Spinal cord (tissue), 10 donors: ENCODE data around the gene TFIP11. TPM values are rescaled to one million over a fixed set of nuclear protein-coding genes. Genes with fewer than 3 reads are reported as not detected.

ENCODE experiments used
- DNase-seq, 6 donors: peaks; one replicate each; pipeline versions ENCODE4 v3.0.0 to v3.0.0-alpha.2; 2013 to 2015; ENCODE audit warnings: low spot score in 6 of 6, low read depth in 4 of 6
- H3K27ac ChIP-seq: one replicate; pipeline ENCODE4 v1.5.1; 2013; ENCODE audit warnings: low read depth, low read length, control low read depth
- H3K27me3 ChIP-seq: one replicate; pipeline ENCODE4 v1.6.1; 2013; ENCODE audit warnings: low read length; ENCODE audit not compliant: control insufficient read depth, insufficient read depth
- H3K36me3 ChIP-seq: one replicate; pipeline ENCODE4 v1.6.1; 2013; ENCODE audit warnings: low read length; ENCODE audit not compliant: control insufficient read depth, insufficient read depth
- H3K4me1 ChIP-seq: one replicate; pipeline ENCODE4 v1.6.1; 2013; ENCODE audit warnings: low read length; ENCODE audit not compliant: control insufficient read depth, insufficient read depth
- H3K4me3 ChIP-seq: one replicate; pipeline ENCODE4 v1.5.1; 2013; ENCODE audit warnings: low read depth, low read length, control low read depth
- H3K9me3 ChIP-seq: one replicate; pipeline ENCODE4 v1.6.1; 2013; ENCODE audit warnings: low read length; ENCODE audit not compliant: control insufficient read depth, insufficient read depth
- WGBS: methylation state at CpG from one replicate; pipeline ENCODE4 v1.1.5; 2013; ENCODE audit warnings: missing lambda C conversion rate; ENCODE audit not compliant: insufficient coverage; 5-methylcytosine and 5-hydroxymethylcytosine counted together
- polyA plus RNA-seq, 2 donors: library from polyadenylated mRNA; unstranded; fragments of 120-200 nt; gene quantifications; one replicate each; pipeline ENCODE4 v1.2.1, GENCODE V29; 2013; ENCODE audit not compliant: insufficient read length in 2 of 2
- small RNA-seq: library from RNA; depleted of rRNA; stranded (forward); fragments of <200 nt; gene quantifications from one replicate; pipeline ENCODE3, GENCODE V24; 2014; ENCODE audit warnings: low replicate concordance
- total RNA-seq, 2 donors: library from RNA; depleted of rRNA in 1 of 2; stranded (reverse); fragments of 120-200 nt in 1 of 2; fragments of >200 nt in 1 of 2; gene quantifications; one replicate each; pipeline versions ENCODE4 v1.2.3 to v1.2.4, GENCODE V29; 2013 to 2014
- donor health status: healthy.

The TFIP11 gene
- total and polyA plus RNA-seq, 4 donors = 24.5 to 44.4 (median 34.5) TPM

- Histone ChIP-seq H3K4me3 (no peak overlapping the region), H3K27ac (no peak overlapping the region), H3K4me1 (no peaks in the 10 kb centered on the region), H3K27me3 (no peaks in the 10 kb centered on the region), H3K9me3 (no peaks in the 10 kb centered on the region), H3K36me3 (peaks cover 47% of the 10 kb centered on the region)
- DNase-seq = peak in 2 of 6 donors; percentile 40 to 65
- WGBS = 84% methylated on average over 13 of the region's 15 CpGs
These were observed 64.5 kb downstream of the TFIP11 start for GRCh38 chr22:26447584-26448329.

GRCh38 chr22:26446808-26447515 is 65.3 kb downstream of the TFIP11 start:
- WGBS = 89% methylated on average over 12 of the region's 17 CpGs
- H3K4me3 ChIP-seq = no peak overlapping the region
- DNase-seq = no peak
- no peaks in the 10 kb centered on the region for H3K27me3 ChIP-seq
- H3K4me1 ChIP-seq = no peaks in the 10 kb centered on the region
- no peak overlapping the region for H3K27ac ChIP-seq
- H3K36me3 ChIP-seq = peaks cover 43% of the 10 kb centered on the region
- H3K9me3 ChIP-seq = no peaks in the 10 kb centered on the region

- 72% methylated on average over 12 of the region's 15 CpGs for WGBS
- Histone ChIP-seq H3K4me1 (no peaks in the 10 kb centered on the region), H3K4me3 (no peak overlapping the region), H3K27ac (no peak overlapping the region), H3K9me3 (no peaks in the 10 kb centered on the region), H3K27me3 (no peaks in the 10 kb centered on the region), H3K36me3 (peaks cover 33% of the 10 kb centered on the region)
- no peak for DNase-seq
These were observed 66.5 kb downstream of the TFIP11 start for GRCh38 chr22:26445577-26446275.

GRCh38 chr22:26444777-26445176 is 67.5 kb downstream of the TFIP11 start:
- Histone ChIP-seq H3K4me1 (no peaks in the 10 kb centered on the region), H3K4me3 (no peak overlapping the region), H3K9me3 (no peaks in the 10 kb centered on the region), H3K27ac (no peak overlapping the region), H3K27me3 (no peaks in the 10 kb centered on the region), H3K36me3 (peaks cover 31% of the 10 kb centered on the region)
- no peak for DNase-seq
- 100% methylated on average over 2 of the region's 8 CpGs for WGBS

- peak in 1 of 6 donors; percentile 49 for DNase-seq
- Histone ChIP-seq H3K36me3 (peaks cover 26% of the 10 kb centered on the region), H3K4me3 (no peak overlapping the region), H3K27me3 (no peaks in the 10 kb centered on the region), H3K27ac (no peak overlapping the region), H3K9me3 (no peaks in the 10 kb centered on the region), H3K4me1 (no peaks in the 10 kb centered on the region)
- 81% methylated on average over 12 of the region's 16 CpGs for whole genome bisulfite sequencing
These were observed 68.2 kb downstream of the TFIP11 start for GRCh38 chr22:26443901-26444690.

- Histone ChIP-seq H3K9me3 (no peaks in the 10 kb centered on the region), H3K36me3 (peaks cover 22% of the 10 kb centered on the region), H3K4me1 (peaks cover 9% of the 10 kb centered on the region), H3K4me3 (no peak overlapping the region), H3K27me3 (no peaks in the 10 kb centered on the region), H3K27ac (no peak overlapping the region)
- DNase-seq = no peak
- 100% methylated on average over 1 of the region's 4 CpGs for WGBS
These were observed 70.1 kb downstream of the TFIP11 start for GRCh38 chr22:26442086-26442756.

Small RNA genes lying within 50 kb of the gene (small RNA-seq; reads per million reads assigned to genes)
- 0.59 reads per million, percentile 63 among the genes with 10 or more reads in this experiment for gene MIR548J

Other genes starting within 250 kb of the TFIP11 start
- 1 to 10 TPM; 3.7 to 8.0 TPM for gene ASPHD2, start 83.2 kb downstream of the TFIP11 start, total RNA-seq
- gene ASPHD2, start 83.2 kb downstream of the TFIP11 start, polyA plus RNA-seq = 10 to 100 TPM; 12.0 to 12.8 TPM
- gene HPS4, start 28.7 kb downstream of the TFIP11 start, total RNA-seq = 10 to 100 TPM; 26.7 to 34.3 TPM
- 10 to 100 TPM; 34.1 to 34.2 TPM for gene HPS4, start 28.7 kb downstream of the TFIP11 start, polyA plus RNA-seq
- gene SRRD, start 28.6 kb downstream of the TFIP11 start, total RNA-seq = 10 to 100 TPM; 16.6 to 23.0 TPM
- 10 to 100 TPM; 31.7 to 32.1 TPM for gene SRRD, start 28.6 kb downstream of the TFIP11 start, polyA plus RNA-seq
- 10 to 100 TPM; 10.5 to 21.3 TPM for gene TPST2, start 77.7 kb upstream of the TFIP11 start, total RNA-seq
- gene TPST2, start 77.7 kb upstream of the TFIP11 start, polyA plus RNA-seq = 10 to 100 TPM; 14.0 to 15.1 TPM
- 1 to 10 TPM; 1.4 to 3.1 TPM for gene CRYBB1, start 105.6 kb upstream of the TFIP11 start, total RNA-seq
- 1 to 10 TPM; 3.2 to 3.6 TPM for gene CRYBB1, start 105.6 kb upstream of the TFIP11 start, polyA plus RNA-seq
- gene CRYBA4, start 109.5 kb upstream of the TFIP11 start, total RNA-seq = not detected
- not detected for gene CRYBA4, start 109.5 kb upstream of the TFIP11 start, polyA plus RNA-seq
- gene MIAT, start 145.1 kb upstream of the TFIP11 start, total RNA-seq = 10 to 100 TPM; 38.7 to 54.7 TPM
- 100 to 1,000 TPM in 1 of 2 donors, 10 to 100 TPM in 1; 93.7 to 161 TPM for gene MIAT, start 145.1 kb upstream of the TFIP11 start, polyA plus RNA-seq